H9 (cell line): ENCODE data around the gene SETDB1. TPM values are rescaled to one million over a fixed set of nuclear protein-coding genes. Genes with fewer than 3 reads are reported as not detected.
A peak's percentile ranks its signal among the peaks of the same experiment; 100 is the strongest.

Source experiments
- DNase-seq: peaks from one replicate; pipeline ENCODE4 v3.0.0-alpha.2; 2017
- H2AFZ ChIP-seq: one replicate; pipeline ENCODE4 v1.6.1; 2013; ENCODE audit warnings: mild to moderate bottlenecking, low read length, control low read depth, moderate library complexity
- H2AK5ac ChIP-seq: 2 replicates; pipeline ENCODE4 v1.6.1; 2013; ENCODE audit warnings: low read length, control low read depth, mixed read lengths; ENCODE audit not compliant: insufficient read length
- H2BK120ac ChIP-seq: one replicate; pipeline ENCODE4 v1.6.1; 2013; ENCODE audit warnings: low read depth, mild to moderate bottlenecking, low read length, control low read depth, inconsistent platforms; ENCODE audit not compliant: poor library complexity, severe bottlenecking
- H2BK12ac ChIP-seq: 2 replicates; pipeline ENCODE4 v1.6.1; 2013; ENCODE audit warnings: low read length, control low read depth, mixed read lengths, low read depth; ENCODE audit not compliant: insufficient read length
- H2BK15ac ChIP-seq: 2 replicates; pipeline ENCODE4 v1.6.1; 2013; ENCODE audit warnings: low read depth, low read length, control low read depth
- H2BK20ac ChIP-seq: one replicate; pipeline ENCODE4 v1.6.1; 2013; ENCODE audit warnings: low read depth, mild to moderate bottlenecking, low read length, control low read depth, inconsistent platforms; ENCODE audit not compliant: poor library complexity, severe bottlenecking
- H2BK5ac ChIP-seq: 2 replicates; pipeline ENCODE4 v1.6.1; 2013; ENCODE audit warnings: low read length, control low read depth, mixed read lengths; ENCODE audit not compliant: insufficient read length
- H3K14ac ChIP-seq: 2 replicates; pipeline ENCODE4 v1.6.1; 2013; ENCODE audit warnings: low read length, control low read depth; ENCODE audit not compliant: insufficient read depth
- H3K18ac ChIP-seq: 2 replicates; pipeline ENCODE4 v1.6.1; 2013; ENCODE audit warnings: low read depth, mild to moderate bottlenecking, mixed read lengths, low read length, control low read depth; ENCODE audit not compliant: insufficient read length
- H3K23ac ChIP-seq: 2 replicates; pipeline ENCODE4 v1.6.1; 2013; ENCODE audit warnings: low read length, control low read depth, mixed read lengths, low read depth; ENCODE audit not compliant: insufficient read length
- H3K23me2 ChIP-seq: 2 replicates; pipeline ENCODE4 v1.6.1; 2013; ENCODE audit warnings: low read depth, mild to moderate bottlenecking, mixed read lengths, low read length, control low read depth; ENCODE audit not compliant: insufficient read length, poor library complexity, severe bottlenecking
- H3K27ac ChIP-seq: 2 replicates; pipeline ENCODE4 v1.5.1; 2013; ENCODE audit warnings: low read length, control low read depth, mixed read lengths, low read depth; ENCODE audit not compliant: insufficient read length
- H3K27me3 ChIP-seq: 2 replicates; pipeline ENCODE4 v1.6.1; 2013; ENCODE audit warnings: low read length, control low read depth, inconsistent platforms; ENCODE audit not compliant: insufficient read depth
- H3K4ac ChIP-seq: 2 replicates; pipeline ENCODE4 v1.6.1; 2013; ENCODE audit warnings: low read depth, mild to moderate bottlenecking, control low read depth, inconsistent platforms, low read length, moderate library complexity
- H3K4me1 ChIP-seq: 2 replicates; pipeline ENCODE4 v1.6.1; 2013; ENCODE audit warnings: low read length, control low read depth, inconsistent platforms; ENCODE audit not compliant: insufficient read depth
- H3K4me2 ChIP-seq: 2 replicates; pipeline ENCODE4 v1.6.1; 2013; ENCODE audit warnings: low read length, control low read depth, mixed read lengths; ENCODE audit not compliant: insufficient read length, insufficient read depth
- H3K56ac ChIP-seq: 2 replicates; pipeline ENCODE4 v1.6.1; 2013; ENCODE audit warnings: low read depth, mild to moderate bottlenecking, mixed read lengths, low read length, control low read depth; ENCODE audit not compliant: insufficient read length
- H3K79me1 ChIP-seq: 2 replicates; pipeline ENCODE4 v1.6.1; 2013; ENCODE audit warnings: low read depth, mild to moderate bottlenecking, moderate library complexity, low read length, control low read depth, inconsistent platforms; ENCODE audit not compliant: insufficient read depth, poor library complexity, severe bottlenecking
- H3K79me2 ChIP-seq: 2 replicates; pipeline ENCODE4 v1.6.1; 2013; ENCODE audit warnings: low read length, control low read depth, inconsistent platforms; ENCODE audit not compliant: insufficient read depth
- H3K9ac ChIP-seq: 2 replicates; pipeline ENCODE4 v1.6.1; 2013; ENCODE audit warnings: low read length, control low read depth, mixed read lengths; ENCODE audit not compliant: insufficient read length; ENCODE audit errors: extremely low read depth
- H3K9me3 ChIP-seq: one replicate; pipeline ENCODE4 v1.6.1; 2013; ENCODE audit warnings: low read depth, low read length, inconsistent platforms; ENCODE audit not compliant: control insufficient read depth
- H3T11ph ChIP-seq: one replicate; pipeline ENCODE4 v1.6.1; 2013; ENCODE audit warnings: mild to moderate bottlenecking, low read length, control low read depth, inconsistent platforms
- H4K20me1 ChIP-seq: one replicate; pipeline ENCODE4 v1.6.1; 2013; ENCODE audit not compliant: control insufficient read depth, insufficient read length, insufficient read depth
- H4K5ac ChIP-seq: 2 replicates; pipeline ENCODE4 v1.6.1; 2013; ENCODE audit warnings: low read depth, mild to moderate bottlenecking, mixed read lengths, low read length, control low read depth; ENCODE audit not compliant: insufficient read length
- H4K8ac ChIP-seq: replicated peaks from 2 replicates; pipeline ENCODE4 v1.6.1; 2013; ENCODE audit warnings: low read length, control low read depth, mixed read lengths, low read depth; ENCODE audit not compliant: insufficient read length
- H4K91ac ChIP-seq: 2 replicates; pipeline ENCODE4 v1.6.1; 2013; ENCODE audit warnings: low read depth, mild to moderate bottlenecking, moderate library complexity, mixed read lengths, low read length, control low read depth; ENCODE audit not compliant: insufficient read length
- H3K27ac Mint-ChIP-seq, 3 experiments: 2 replicates in 2 of 3; 3 replicates in 1 of 3; pipeline ENCODE4 v1.8.0; 2020 to 2021; ENCODE audit warnings: mixed read lengths in 3 of 3, mild to moderate bottlenecking in 1 of 3, moderate library complexity in 1 of 3
- H3K27me3 Mint-ChIP-seq: 2 replicates; pipeline ENCODE4 v1.8.0; 2021; ENCODE audit warnings: low read depth, mild to moderate bottlenecking, moderate library complexity, mixed read lengths
- H3K36me3 Mint-ChIP-seq, 3 experiments: 2 replicates in 2 of 3; 3 replicates in 1 of 3; pipeline ENCODE4 v1.8.0; 2020 to 2021; ENCODE audit warnings: low read depth in 3 of 3, mixed read lengths in 3 of 3; ENCODE audit not compliant: insufficient read depth in 1 of 3
- H3K4me1 Mint-ChIP-seq, 2 experiments: 2 replicates each; pipeline ENCODE4 v1.8.0; 2020; ENCODE audit warnings: mixed read lengths in 2 of 2
- H3K4me3 Mint-ChIP-seq, 2 experiments: 2 replicates in 1 of 2; 3 replicates in 1 of 2; pipeline ENCODE4 v1.8.0; 2020 to 2021; ENCODE audit warnings: mild to moderate bottlenecking in 2 of 2, mixed read lengths in 2 of 2, moderate library complexity in 1 of 2
- H3K9me3 Mint-ChIP-seq, 2 experiments: 2 replicates in 1 of 2; 3 replicates in 1 of 2; pipeline ENCODE4 v1.8.0; 2020; ENCODE audit warnings: mild to moderate bottlenecking in 2 of 2, mixed read lengths in 2 of 2, moderate library complexity in 1 of 2
- WGBS: extraction: QIAGEN DNeasy Blood & Tissue Kit; methylation state at CpG from one replicate; pipeline ENCODE4 v1.1.7; 2013; ENCODE audit warnings: missing lambda C conversion rate, low lambda C conversion rate, mixed read lengths; ENCODE audit not compliant: insufficient read length; ENCODE audit errors: extremely low coverage; 5-methylcytosine and 5-hydroxymethylcytosine counted together
- total RNA-seq: library from RNA; stranded (reverse); gene quantifications from 2 replicates; pipeline ENCODE4 v1.2.1, GENCODE V29; 2021
- TF ChIP-seq, protein P1 (sequence below): fragments of 200-600 bp; sonication (generic); conservative IDR thresholded peaks from 3 replicates; pipeline ENCODE4 v1.8.0; 2021; ENCODE audit warnings: antibody characterized with exemption, mild to moderate bottlenecking

Gene SETDB1
- total RNA-seq, 1 experiment from 2014 or later: 62.1 TPM

DNA sequence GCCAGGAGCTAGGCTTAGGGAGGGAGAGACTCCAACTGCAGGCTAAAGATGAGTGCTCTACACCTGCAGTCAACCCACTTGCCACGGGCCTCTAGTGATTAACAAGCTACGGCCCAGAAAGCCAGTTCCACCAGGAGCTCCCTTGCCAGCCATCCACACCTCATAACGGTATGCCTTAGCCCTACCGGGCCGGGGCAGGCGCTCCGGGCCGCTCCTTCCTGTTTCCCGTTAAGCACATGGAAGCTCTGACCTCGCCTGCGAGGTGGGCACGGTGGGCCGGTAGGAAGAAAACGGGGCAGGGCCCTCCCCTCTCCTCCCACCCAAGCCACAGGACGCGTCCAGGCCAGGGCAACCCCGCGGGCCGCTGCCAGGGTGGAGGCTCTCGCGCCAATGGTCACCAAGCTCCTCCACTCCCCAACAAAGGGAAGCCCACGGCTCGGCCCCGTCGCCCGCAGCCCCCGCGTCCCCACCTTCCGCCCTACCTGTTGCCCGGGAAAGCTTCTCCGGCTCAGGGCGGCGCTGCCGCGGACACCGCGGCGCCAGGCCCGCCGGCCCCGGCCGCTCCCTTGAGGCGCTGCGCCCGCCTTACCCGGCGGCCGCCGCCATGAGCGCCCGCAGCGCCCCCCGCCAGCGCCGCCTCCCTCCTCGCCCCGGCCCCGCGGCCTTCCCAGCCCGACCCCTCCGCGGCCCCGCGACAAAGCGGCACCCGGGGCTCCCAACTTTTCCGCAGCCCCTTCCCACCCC lies 47.8 kb downstream of the SETDB1 start:
- no peak overlapping the region for H2AK5ac ChIP-seq
- peak overlapping the region; percentile 78 to 86 for H3K4me3 Mint-ChIP-seq
- no peak overlapping the region for H2BK15ac ChIP-seq
- TF ChIP-seq, protein P1, sequence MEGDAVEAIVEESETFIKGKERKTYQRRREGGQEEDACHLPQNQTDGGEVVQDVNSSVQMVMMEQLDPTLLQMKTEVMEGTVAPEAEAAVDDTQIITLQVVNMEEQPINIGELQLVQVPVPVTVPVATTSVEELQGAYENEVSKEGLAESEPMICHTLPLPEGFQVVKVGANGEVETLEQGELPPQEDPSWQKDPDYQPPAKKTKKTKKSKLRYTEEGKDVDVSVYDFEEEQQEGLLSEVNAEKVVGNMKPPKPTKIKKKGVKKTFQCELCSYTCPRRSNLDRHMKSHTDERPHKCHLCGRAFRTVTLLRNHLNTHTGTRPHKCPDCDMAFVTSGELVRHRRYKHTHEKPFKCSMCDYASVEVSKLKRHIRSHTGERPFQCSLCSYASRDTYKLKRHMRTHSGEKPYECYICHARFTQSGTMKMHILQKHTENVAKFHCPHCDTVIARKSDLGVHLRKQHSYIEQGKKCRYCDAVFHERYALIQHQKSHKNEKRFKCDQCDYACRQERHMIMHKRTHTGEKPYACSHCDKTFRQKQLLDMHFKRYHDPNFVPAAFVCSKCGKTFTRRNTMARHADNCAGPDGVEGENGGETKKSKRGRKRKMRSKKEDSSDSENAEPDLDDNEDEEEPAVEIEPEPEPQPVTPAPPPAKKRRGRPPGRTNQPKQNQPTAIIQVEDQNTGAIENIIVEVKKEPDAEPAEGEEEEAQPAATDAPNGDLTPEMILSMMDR: no peak
- no peak overlapping the region for H3K23ac ChIP-seq
- no peak overlapping the region for H3K4ac ChIP-seq
- no peaks in the 10 kb centered on the region for H3K79me1 ChIP-seq
- 0 out of 7 replicates have a peak overlapping the region, but pooled peaks of 1 of the 3 experiments have one; percentile 27 for H3K27ac Mint-ChIP-seq
- no peak overlapping the region for H3K27ac ChIP-seq
- peaks cover 60 to 62% of the 10 kb centered on the region in 2 experiments for H3K4me1 Mint-ChIP-seq
- no peak overlapping the region for H2AFZ ChIP-seq
- H3K4me2 ChIP-seq: peak overlapping the region; percentile 72
- WGBS: no CpG with 5 or more reads among the region's 67 CpGs
- no peaks in the 10 kb centered on the region for H3K9me3 ChIP-seq
- H2BK20ac ChIP-seq: no peak overlapping the region
- H3K23me2 ChIP-seq: peaks cover 12% of the 10 kb centered on the region
- H3K27me3 ChIP-seq: no peaks in the 10 kb centered on the region
- peak overlapping the region; percentile 64 for H3K9ac ChIP-seq
- peaks cover 31% of the 10 kb centered on the region; the same call in 1 of the 2 replicates for H3K79me2 ChIP-seq
- H4K5ac ChIP-seq: no peak overlapping the region
- peak overlapping the region; percentile 87 for H3K14ac ChIP-seq
- no peak overlapping the region for H3T11ph ChIP-seq
- H3K18ac ChIP-seq: peak overlapping the region; percentile 71
- H2BK12ac ChIP-seq: no peak overlapping the region
- H3K36me3 Mint-ChIP-seq: peaks cover 4 to 5% (median 4%) of the 10 kb centered on the region in 3 experiments; a peak in 6 of 7 replicates
- DNase-seq: peak; percentile 41
- H4K91ac ChIP-seq: no peak overlapping the region
- no peaks in the 10 kb centered on the region for H4K20me1 ChIP-seq
- H3K27me3 Mint-ChIP-seq: no peaks in the 10 kb centered on the region
- no peaks in the 10 kb centered on the region for H3K9me3 Mint-ChIP-seq
- peaks cover 19% of the 10 kb centered on the region for H3K4me1 ChIP-seq
- no peak overlapping the region for H2BK120ac ChIP-seq
- no peak overlapping the region for H2BK5ac ChIP-seq
- H4K8ac ChIP-seq: no peak overlapping the region
- no peak overlapping the region for H3K56ac ChIP-seq
